ENCODE data around the gene OR10D3.

OR10D3 gene

DNA sequence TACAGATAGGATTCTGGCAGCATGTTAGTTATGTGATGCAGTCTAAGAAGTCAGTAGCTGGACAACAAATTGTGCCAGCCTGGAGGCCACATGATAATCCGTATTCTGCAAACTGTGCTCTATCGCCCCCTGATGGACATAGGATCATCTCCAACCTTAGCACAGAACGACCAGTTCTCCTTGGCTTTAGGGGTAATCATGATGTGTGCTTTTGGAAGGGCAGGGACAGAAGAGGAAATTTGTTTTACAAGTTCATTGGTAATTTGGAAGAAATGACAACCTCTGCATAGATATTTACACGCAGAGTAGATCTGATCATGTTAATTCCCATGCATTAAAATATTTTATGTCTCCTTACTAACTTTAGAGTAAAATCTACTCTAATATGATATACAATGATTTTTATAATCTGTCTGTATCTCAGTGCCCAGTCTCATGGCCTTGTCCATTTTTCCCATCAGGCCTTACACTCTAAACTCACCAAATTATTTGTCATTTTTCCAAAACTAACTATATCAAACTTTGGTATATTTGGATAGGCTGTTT is 12.1 kb downstream of the OR10D3 start:
- H3K79me2 ChIP-seq (ENCODE audit: insufficient read depth, low read length) = no peaks in the 10 kb centered on the region
- H3K36me3 ChIP-seq (ENCODE audit: insufficient read depth, low read length) = no peaks in the 10 kb centered on the region
- H3K4me1 ChIP-seq (ENCODE audit: insufficient read depth, low read length) = no peaks in the 10 kb centered on the region
- no peak overlapping the region for H3K4me3 ChIP-seq (ENCODE audit: low read depth in 1 of 2, low read length in 2 of 2)
- no peak overlapping the region for H3K27ac ChIP-seq (ENCODE audit: low read length)
- no peaks in the 10 kb centered on the region for H4K20me1 ChIP-seq (ENCODE audit: insufficient read depth, low read length)
- peak; percentile 54 for DNase-seq
- no peak overlapping the region for H3K4me2 ChIP-seq (ENCODE audit: insufficient read depth, low read length)
- H3K27me3 ChIP-seq (ENCODE audit: insufficient read depth, low read length, poor library complexity) = peaks cover 10% of the 10 kb centered on the region
- ATAC-seq (ENCODE audit: insufficient read depth, low read depth) = peak; percentile 92
- TF ChIP-seq, protein P1, sequence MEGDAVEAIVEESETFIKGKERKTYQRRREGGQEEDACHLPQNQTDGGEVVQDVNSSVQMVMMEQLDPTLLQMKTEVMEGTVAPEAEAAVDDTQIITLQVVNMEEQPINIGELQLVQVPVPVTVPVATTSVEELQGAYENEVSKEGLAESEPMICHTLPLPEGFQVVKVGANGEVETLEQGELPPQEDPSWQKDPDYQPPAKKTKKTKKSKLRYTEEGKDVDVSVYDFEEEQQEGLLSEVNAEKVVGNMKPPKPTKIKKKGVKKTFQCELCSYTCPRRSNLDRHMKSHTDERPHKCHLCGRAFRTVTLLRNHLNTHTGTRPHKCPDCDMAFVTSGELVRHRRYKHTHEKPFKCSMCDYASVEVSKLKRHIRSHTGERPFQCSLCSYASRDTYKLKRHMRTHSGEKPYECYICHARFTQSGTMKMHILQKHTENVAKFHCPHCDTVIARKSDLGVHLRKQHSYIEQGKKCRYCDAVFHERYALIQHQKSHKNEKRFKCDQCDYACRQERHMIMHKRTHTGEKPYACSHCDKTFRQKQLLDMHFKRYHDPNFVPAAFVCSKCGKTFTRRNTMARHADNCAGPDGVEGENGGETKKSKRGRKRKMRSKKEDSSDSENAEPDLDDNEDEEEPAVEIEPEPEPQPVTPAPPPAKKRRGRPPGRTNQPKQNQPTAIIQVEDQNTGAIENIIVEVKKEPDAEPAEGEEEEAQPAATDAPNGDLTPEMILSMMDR (IDR thresholded peaks at IDR 0.05; ENCODE audit: borderline replicate concordance, extremely low read depth, low read length, poor library complexity, severe bottlenecking) = peak; percentile 91
- no peak for TF ChIP-seq EZH2 (IDR thresholded peaks at IDR 0.05; ENCODE audit: borderline replicate concordance, low read depth, low read length, severe bottlenecking)
- H3K9ac ChIP-seq (ENCODE audit: low read depth, low read length) = no peak overlapping the region
- H2AFZ ChIP-seq (ENCODE audit: low read depth, low read length) = no peak overlapping the region
- H3K9me3 ChIP-seq (ENCODE audit: insufficient read depth, low read length, severe bottlenecking) = no peaks in the 10 kb centered on the region

DNA sequence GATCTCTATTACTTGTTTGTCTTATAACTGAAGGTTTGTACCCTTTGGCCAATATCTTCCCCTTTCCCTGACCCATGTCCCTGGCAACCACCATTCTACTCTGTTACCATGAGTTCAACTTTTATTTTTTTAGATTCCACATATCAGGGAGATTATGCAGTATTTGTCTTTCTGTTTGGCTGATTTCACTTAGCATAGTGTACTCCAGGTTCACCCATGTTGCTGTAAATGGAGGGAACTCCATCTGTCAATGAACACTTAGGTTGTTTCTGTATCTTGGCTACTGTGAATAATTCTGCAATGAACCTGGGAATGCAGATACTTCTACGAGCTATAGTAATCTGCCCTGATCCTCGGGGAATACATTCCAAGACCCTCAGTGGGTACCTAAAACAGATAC is 14.9 kb downstream of the OR10D3 start:
- ATAC-seq (ENCODE audit: insufficient read depth, low read depth) = no peak
- Histone ChIP-seq H3K4me3 (ENCODE audit: low read depth in 1 of 2, low read length in 2 of 2) (no peak overlapping the region), H3K4me2 (ENCODE audit: insufficient read depth, low read length) (no peak overlapping the region), H3K27me3 (ENCODE audit: insufficient read depth, low read length, poor library complexity) (no peaks in the 10 kb centered on the region), H3K36me3 (ENCODE audit: insufficient read depth, low read length) (no peaks in the 10 kb centered on the region), H3K79me2 (ENCODE audit: insufficient read depth, low read length) (no peaks in the 10 kb centered on the region), H2AFZ (ENCODE audit: low read depth, low read length) (no peak overlapping the region), H4K20me1 (ENCODE audit: insufficient read depth, low read length) (no peaks in the 10 kb centered on the region), H3K9me3 (ENCODE audit: insufficient read depth, low read length, severe bottlenecking) (no peaks in the 10 kb centered on the region), H3K9ac (ENCODE audit: low read depth, low read length) (no peak overlapping the region), H3K4me1 (ENCODE audit: insufficient read depth, low read length) (no peaks in the 10 kb centered on the region), H3K27ac (ENCODE audit: low read length) (no peak overlapping the region)
- no peak for DNase-seq
- TF ChIP-seq, protein P1 (IDR thresholded peaks at IDR 0.05; ENCODE audit: borderline replicate concordance, extremely low read depth, low read length, poor library complexity, severe bottlenecking) = no peak
- TF ChIP-seq EZH2 (IDR thresholded peaks at IDR 0.05; ENCODE audit: borderline replicate concordance, low read depth, low read length, severe bottlenecking) = no peak

DNA sequence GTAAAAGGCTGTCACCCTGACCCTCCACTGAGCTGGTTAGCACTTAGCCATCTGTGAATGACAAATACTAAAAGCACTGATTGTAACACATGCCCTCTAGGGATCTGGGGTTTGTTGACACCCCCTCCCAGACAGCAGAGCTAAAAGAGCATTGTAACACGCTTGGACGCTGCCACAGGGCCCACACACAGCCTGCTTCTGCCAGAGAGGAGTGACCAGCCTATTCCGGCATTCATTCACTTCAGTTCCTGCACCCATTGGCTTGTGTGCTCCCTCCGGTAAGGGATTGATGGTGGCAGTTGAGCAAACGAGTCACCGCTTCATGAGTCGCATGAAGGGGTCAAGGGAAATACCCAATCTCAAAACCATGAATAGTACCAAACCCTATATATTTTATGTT is 15.8 kb downstream of the OR10D3 start:
- no peaks in the 10 kb centered on the region for H4K20me1 ChIP-seq (ENCODE audit: insufficient read depth, low read length)
- H3K27me3 ChIP-seq (ENCODE audit: insufficient read depth, low read length, poor library complexity) = no peaks in the 10 kb centered on the region
- H3K36me3 ChIP-seq (ENCODE audit: insufficient read depth, low read length) = no peaks in the 10 kb centered on the region
- H3K79me2 ChIP-seq (ENCODE audit: insufficient read depth, low read length) = no peaks in the 10 kb centered on the region
- H3K9ac ChIP-seq (ENCODE audit: low read depth, low read length) = no peak overlapping the region
- no peaks in the 10 kb centered on the region for H3K9me3 ChIP-seq (ENCODE audit: insufficient read depth, low read length, severe bottlenecking)
- DNase-seq = no peak
- H2AFZ ChIP-seq (ENCODE audit: low read depth, low read length) = no peak overlapping the region
- ATAC-seq (ENCODE audit: insufficient read depth, low read depth) = no peak
- H3K27ac ChIP-seq (ENCODE audit: low read length) = no peak overlapping the region
- no peak for TF ChIP-seq EZH2 (IDR thresholded peaks at IDR 0.05; ENCODE audit: borderline replicate concordance, low read depth, low read length, severe bottlenecking)
- TF ChIP-seq, protein P1 (IDR thresholded peaks at IDR 0.05; ENCODE audit: borderline replicate concordance, extremely low read depth, low read length, poor library complexity, severe bottlenecking) = no peak
- H3K4me2 ChIP-seq (ENCODE audit: insufficient read depth, low read length) = no peak overlapping the region
- no peak overlapping the region for H3K4me3 ChIP-seq (ENCODE audit: low read depth in 1 of 2, low read length in 2 of 2)
- H3K4me1 ChIP-seq (ENCODE audit: insufficient read depth, low read length) = no peaks in the 10 kb centered on the region

DNA sequence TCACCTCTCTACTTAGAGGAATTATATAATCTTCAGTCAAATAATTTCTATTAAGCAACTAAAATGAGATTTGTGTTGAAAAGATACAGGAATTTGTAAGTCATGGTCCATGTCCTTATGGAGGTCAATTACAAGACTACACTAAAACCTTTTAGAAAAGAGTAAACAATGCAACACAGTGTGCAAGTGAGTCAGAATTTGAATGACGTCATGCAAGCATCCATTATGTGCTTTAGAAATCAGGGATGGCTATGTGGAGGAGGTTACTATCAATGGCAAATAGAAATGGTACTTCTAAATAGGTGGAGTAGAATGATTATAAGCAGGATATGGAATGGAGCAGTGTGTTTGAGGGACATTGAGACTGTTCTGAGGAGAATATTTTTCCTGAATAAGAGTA is 16.6 kb downstream of the OR10D3 start:
- Histone ChIP-seq H3K27me3 (ENCODE audit: insufficient read depth, low read length, poor library complexity) (no peaks in the 10 kb centered on the region), H3K4me1 (ENCODE audit: insufficient read depth, low read length) (no peaks in the 10 kb centered on the region), H3K79me2 (ENCODE audit: insufficient read depth, low read length) (no peaks in the 10 kb centered on the region), H3K4me3 (ENCODE audit: low read depth in 1 of 2, low read length in 2 of 2) (no peak overlapping the region), H2AFZ (ENCODE audit: low read depth, low read length) (no peak overlapping the region), H3K9ac (ENCODE audit: low read depth, low read length) (no peak overlapping the region), H4K20me1 (ENCODE audit: insufficient read depth, low read length) (no peaks in the 10 kb centered on the region), H3K27ac (ENCODE audit: low read length) (no peak overlapping the region), H3K36me3 (ENCODE audit: insufficient read depth, low read length) (no peaks in the 10 kb centered on the region), H3K4me2 (ENCODE audit: insufficient read depth, low read length) (no peak overlapping the region), H3K9me3 (ENCODE audit: insufficient read depth, low read length, severe bottlenecking) (no peaks in the 10 kb centered on the region)
- DNase-seq (no peak), ATAC-seq (ENCODE audit: insufficient read depth, low read depth) (no peak)
- no peak for TF ChIP-seq EZH2 (IDR thresholded peaks at IDR 0.05; ENCODE audit: borderline replicate concordance, low read depth, low read length, severe bottlenecking)
- TF ChIP-seq, protein P1 (IDR thresholded peaks at IDR 0.05; ENCODE audit: borderline replicate concordance, extremely low read depth, low read length, poor library complexity, severe bottlenecking) = no peak

Measured in DND-41 (cell line).